Lower leg skin (tissue), 3 donors: ENCODE measurements around the gene FAM110C.
"Not testable (repeated sequence)": the region's sequence is repeated elsewhere in the genome, so short reads cannot be mapped to it uniquely, and the experiment has no call there.

ENCODE experiments used
- CTCF ChIP-seq, 3 donors: fragments of 450-650 bp; IDR thresholded peaks; one replicate each; pipeline ENCODE4 v1.5.1; 2016; ENCODE audit warnings: antibody characterized with exemption in 3 of 3, mild to moderate bottlenecking in 3 of 3, moderate library complexity in 2 of 3
- POLR2A ChIP-seq, 2 donors: fragments of 450-650 bp; IDR thresholded peaks; one replicate each; pipeline ENCODE4 v1.6.1; 2016 to 2017; ENCODE audit warnings: antibody characterized with exemption in 2 of 2, mild to moderate bottlenecking in 1 of 2, moderate library complexity in 1 of 2

- not testable (repeated sequence) for TF ChIP-seq CTCF, POLR2A (IDR thresholded peaks at IDR 0.05)
Observed at GRCh38 chr2:20259-20658, 26.0 kb downstream of the FAM110C start.
